Transverse colon (tissue), 3 donors: Measurements from ENCODE around the gene PRKCE.

ENCODE experiments used
- CTCF ChIP-seq, 5 experiments: fragments of 200-600 bp in 3 of 5; fragments of 450-650 bp in 2 of 5; sonication (generic) in 3 of 5; IDR thresholded peaks; 1 replicate in 2 of 5; 2 replicates in 3 of 5; pipeline ENCODE4 v1.5.1; 2016 to 2017; ENCODE audit warnings: antibody characterized with exemption in 5 of 5, inconsistent platforms in 3 of 5, mild to moderate bottlenecking in 2 of 5, moderate library complexity in 1 of 5
- EP300 ChIP-seq: sonication (generic); formaldehyde crosslinking; IDR thresholded peaks from one replicate; pipeline ENCODE4 v1.6.1; 2017; ENCODE audit warnings: antibody characterized with exemption, low read depth
- POLR2A ChIP-seq: fragments of 450-650 bp; IDR thresholded peaks from one replicate; pipeline ENCODE4 v1.6.1; 2016; ENCODE audit warnings: antibody characterized with exemption, mild to moderate bottlenecking, moderate library complexity

- TF ChIP-seq CTCF (IDR thresholded peaks at IDR 0.05) (no peak), EP300 (no peak), POLR2A (no peak)
These were observed 65.4 kb downstream of the PRKCE start for GRCh38 chr2:45716915-45717314.
